Type B pancreatic cell (in vitro differentiated cells): ENCODE measurements around the gene GOLGA8S. TPM values are rescaled to one million over a fixed set of nuclear protein-coding genes. Genes with fewer than 3 reads are reported as not detected.
A peak's percentile ranks its signal among the peaks of the same experiment; 100 is the strongest.
"Not testable (repeated sequence)": the region's sequence is repeated elsewhere in the genome, so short reads cannot be mapped to it uniquely, and the experiment has no call there.

ENCODE experiments used
- DNase-seq: peaks from one replicate; pipeline ENCODE4 v3.0.0; 2021; ENCODE audit warnings: mixed read lengths; ENCODE audit not compliant: unreplicated experiment; ENCODE audit errors: extremely low spot score
- H3K27ac Mint-ChIP-seq: 2 replicates; pipeline ENCODE4 v1.8.0; 2021; ENCODE audit warnings: mild to moderate bottlenecking, mixed read lengths
- H3K27me3 Mint-ChIP-seq: 2 replicates; pipeline ENCODE4 v1.8.0; 2021; ENCODE audit warnings: mixed read lengths
- H3K36me3 Mint-ChIP-seq: 2 replicates; pipeline ENCODE4 v1.8.0; 2021; ENCODE audit warnings: mixed read lengths
- H3K4me1 Mint-ChIP-seq: one replicate; pipeline ENCODE4 v1.8.0; 2021; ENCODE audit warnings: mixed read lengths; ENCODE audit not compliant: unreplicated experiment
- H3K4me3 Mint-ChIP-seq: 2 replicates; pipeline ENCODE4 v1.8.0; 2021; ENCODE audit warnings: mild to moderate bottlenecking, mixed read lengths
- H3K9me3 Mint-ChIP-seq: 2 replicates; pipeline ENCODE4 v1.8.0; 2021; ENCODE audit warnings: mixed read lengths
- CTCF ChIP-seq: fragments of 200-600 bp; sonication (generic); conservative IDR thresholded peaks from 2 replicates; pipeline ENCODE4 v1.5.0; 2021; ENCODE audit warnings: antibody characterized with exemption, mild to moderate bottlenecking
- total RNA-seq: library from RNA; stranded (reverse); gene quantifications from 2 replicates; pipeline ENCODE4 v1.2.1, GENCODE V29; 2021; ENCODE audit warnings: low replicate concordance

GOLGA8S gene
- total RNA-seq, 1 donor from 2014 or later: 0.19 TPM

DNA sequence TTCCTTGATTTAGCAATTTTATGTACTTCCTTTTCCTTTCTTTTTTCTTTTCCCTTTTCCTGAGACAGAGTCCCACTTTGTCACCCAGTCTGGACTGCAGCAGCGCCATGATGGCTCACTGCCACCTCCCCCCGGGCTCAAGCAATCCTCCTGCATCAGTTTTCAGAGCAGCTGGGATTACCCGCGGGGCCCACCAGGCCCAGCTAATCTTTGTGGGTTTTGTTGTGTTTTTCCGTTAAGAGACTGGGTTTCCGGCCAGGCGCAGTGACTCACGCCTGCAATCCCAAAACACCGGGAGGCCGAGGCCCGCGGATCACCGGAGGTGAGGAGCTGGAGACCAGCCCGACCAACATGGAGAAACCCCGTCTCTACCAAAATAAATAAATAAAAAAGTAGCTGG, 17.7 kb downstream of the GOLGA8S start:
- Mint-ChIP-seq H3K27me3 (no peaks in the 10 kb centered on the region), H3K36me3 (no peaks in the 10 kb centered on the region), H3K9me3 (no peaks in the 10 kb centered on the region), H3K4me3 (no peak overlapping the region), H3K27ac (no peak overlapping the region), H3K4me1 (no peaks in the 10 kb centered on the region)
- no peak for TF ChIP-seq CTCF
- DNase-seq: no peak

GRCh38 chr15:23372891-23373600, 18.5 kb downstream of the GOLGA8S start:
- not testable (repeated sequence) for DNase-seq, H3K9me3 Mint-ChIP-seq, H3K4me3 Mint-ChIP-seq, H3K27me3 Mint-ChIP-seq, H3K36me3 Mint-ChIP-seq, H3K4me1 Mint-ChIP-seq, H3K27ac Mint-ChIP-seq

DNA sequence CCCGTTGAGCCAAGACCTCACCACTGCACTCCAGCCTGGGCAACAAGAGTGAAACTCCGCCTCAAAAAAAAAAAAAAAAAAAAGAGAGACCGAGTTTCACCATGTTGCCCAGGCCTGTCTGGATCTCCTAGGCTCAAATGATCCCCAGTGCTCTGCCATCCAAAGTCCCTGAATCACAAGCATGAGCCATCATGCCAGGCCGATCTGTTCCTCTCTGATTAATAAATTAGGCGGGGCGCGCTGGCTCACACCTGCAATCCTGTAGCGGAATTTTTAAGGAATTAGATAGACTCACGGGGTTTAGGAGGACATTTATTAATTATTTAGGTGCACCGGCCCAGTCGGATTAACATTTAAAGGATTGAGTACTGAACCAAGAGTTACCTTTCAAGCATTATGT, 19.7 kb downstream of the GOLGA8S start:
- H3K27me3 Mint-ChIP-seq, H3K36me3 Mint-ChIP-seq, DNase-seq, H3K4me1 Mint-ChIP-seq, H3K4me3 Mint-ChIP-seq, H3K27ac Mint-ChIP-seq, H3K9me3 Mint-ChIP-seq: not testable (repeated sequence)

GRCh38 chr15:23378946-23379345, 24.4 kb downstream of the GOLGA8S start:
- not testable (repeated sequence) for DNase-seq, H3K4me1 Mint-ChIP-seq, H3K9me3 Mint-ChIP-seq, H3K36me3 Mint-ChIP-seq, H3K27ac Mint-ChIP-seq, H3K27me3 Mint-ChIP-seq, H3K4me3 Mint-ChIP-seq

DNA sequence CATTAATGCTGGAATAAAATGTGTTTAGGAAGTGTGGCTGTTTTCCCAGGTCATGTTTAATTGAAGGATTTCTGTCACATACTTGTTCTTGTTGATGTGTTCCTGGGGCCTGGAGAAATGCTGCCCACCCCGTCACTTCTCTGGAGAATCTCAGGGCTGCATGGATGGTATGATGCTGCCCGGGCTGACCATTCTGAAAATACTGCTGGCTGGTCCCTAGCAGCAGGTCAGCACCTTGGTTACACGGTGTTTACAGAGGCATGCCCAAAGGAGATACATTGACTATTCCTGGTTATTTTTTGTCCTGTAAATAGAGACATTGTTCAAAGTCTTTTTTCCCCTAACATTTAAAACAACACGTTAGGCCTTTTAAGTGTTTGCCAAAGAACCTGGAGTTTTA, 26.2 kb downstream of the GOLGA8S start:
- not testable (repeated sequence) for H3K9me3 Mint-ChIP-seq, DNase-seq, H3K27me3 Mint-ChIP-seq, H3K36me3 Mint-ChIP-seq, H3K27ac Mint-ChIP-seq, H3K4me3 Mint-ChIP-seq, H3K4me1 Mint-ChIP-seq

DNA sequence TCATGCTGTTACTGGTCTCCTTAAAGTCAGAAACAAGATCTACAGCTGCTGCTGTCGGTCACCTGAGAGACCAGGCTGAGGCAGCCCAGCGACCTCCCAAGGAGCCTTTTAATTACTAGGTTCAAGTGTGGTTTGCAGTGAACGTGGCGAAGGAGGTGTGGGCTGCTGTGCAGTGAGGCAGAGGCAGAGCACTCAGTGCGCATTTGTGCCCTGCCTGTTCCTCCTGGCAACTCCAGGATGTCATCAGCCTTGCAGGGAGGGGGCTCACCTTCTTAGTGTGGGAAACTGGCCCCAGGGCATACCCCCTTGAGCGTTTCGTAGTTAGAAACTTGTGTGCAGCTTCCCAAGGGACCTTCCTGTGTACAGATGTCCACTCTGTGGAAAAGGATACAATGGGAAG, 26.6 kb downstream of the GOLGA8S start:
- not testable (repeated sequence) for H3K4me1 Mint-ChIP-seq, H3K36me3 Mint-ChIP-seq, H3K4me3 Mint-ChIP-seq, H3K9me3 Mint-ChIP-seq, H3K27me3 Mint-ChIP-seq, DNase-seq, H3K27ac Mint-ChIP-seq

DNA sequence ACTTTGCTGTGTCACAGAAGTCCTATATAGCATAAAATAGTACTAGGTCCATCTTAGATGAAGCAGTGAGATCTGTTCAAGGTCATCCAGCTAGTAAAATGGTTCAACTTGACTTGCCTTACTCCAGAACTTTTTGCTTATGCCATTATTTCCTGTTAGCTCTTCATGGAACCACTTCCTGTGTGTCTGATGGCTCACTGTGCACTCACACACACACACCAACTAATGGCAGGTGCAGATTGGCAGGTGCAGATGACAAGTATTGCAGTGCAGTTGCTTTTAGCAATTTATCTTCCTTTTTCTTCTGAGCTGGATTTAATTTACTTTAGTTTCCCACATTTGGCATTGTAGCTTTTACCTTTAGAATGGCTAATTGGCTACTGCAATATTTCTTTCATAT, 29.8 kb downstream of the GOLGA8S start:
- no peaks in the 10 kb centered on the region for H3K9me3 Mint-ChIP-seq
- H3K27ac Mint-ChIP-seq: no peak overlapping the region
- H3K36me3 Mint-ChIP-seq: no peaks in the 10 kb centered on the region
- H3K27me3 Mint-ChIP-seq: no peaks in the 10 kb centered on the region
- TF ChIP-seq CTCF: no peak
- no peak for DNase-seq
- no peak overlapping the region for H3K4me3 Mint-ChIP-seq
- H3K4me1 Mint-ChIP-seq: no peaks in the 10 kb centered on the region

- Mint-ChIP-seq H3K36me3 (no peaks in the 10 kb centered on the region), H3K27me3 (no peaks in the 10 kb centered on the region), H3K4me3 (no peak overlapping the region), H3K4me1 (no peaks in the 10 kb centered on the region), H3K9me3 (no peaks in the 10 kb centered on the region), H3K27ac (no peak overlapping the region)
- no peak for TF ChIP-seq CTCF
- DNase-seq: peak; percentile 34
Observed at GRCh38 chr15:23385886-23386430, 31.4 kb downstream of the GOLGA8S start.
